Lung (tissue), 12 donors: Measurements from ENCODE around the gene NPSR1. TPM values are rescaled to one million over a fixed set of nuclear protein-coding genes. Genes with fewer than 3 reads are reported as not detected.
A peak's percentile ranks its signal among the peaks of the same experiment; 100 is the strongest.

Experiments
- ATAC-seq: fragments of 200-7000 bp; cut with Tn5 transposase; one replicate; pipeline ENCODE4 v1.9.1; 2020; ENCODE audit warnings: moderate number of reproducible peaks; ENCODE audit not compliant: insufficient read depth, low FRiP score
- DNase-seq, 3 donors: peaks; one replicate each; pipeline ENCODE4 v3.0.0-alpha.2; 2013 to 2017
- H3K27ac ChIP-seq, 2 donors: one replicate each; pipeline ENCODE4 v1.5.1; 2013; ENCODE audit warnings: mild to moderate bottlenecking in 2 of 2, moderate library complexity in 2 of 2, control low read depth in 1 of 2, inconsistent platforms in 1 of 2, low read depth in 1 of 2, low read length in 1 of 2
- H3K27me3 ChIP-seq, 3 donors: one replicate each; pipeline ENCODE4 v1.5.1; 2013; ENCODE audit warnings: low read length in 2 of 3; ENCODE audit not compliant: control insufficient read depth in 3 of 3, insufficient read depth in 3 of 3
- H3K36me3 ChIP-seq, 4 donors: one replicate each; pipeline ENCODE4 v1.5.1; 2013; ENCODE audit warnings: low read length in 4 of 4, mild to moderate bottlenecking in 1 of 4, moderate library complexity in 1 of 4; ENCODE audit not compliant: control insufficient read depth in 4 of 4, insufficient read depth in 4 of 4
- H3K4me1 ChIP-seq, 5 donors: one replicate each; pipeline ENCODE4 v1.5.1; 2013; ENCODE audit warnings: low read length in 5 of 5, mild to moderate bottlenecking in 2 of 5, moderate library complexity in 1 of 5; ENCODE audit not compliant: control insufficient read depth in 5 of 5, insufficient read depth in 5 of 5
- H3K4me3 ChIP-seq: one replicate; pipeline ENCODE4 v1.5.1; 2013; ENCODE audit warnings: mild to moderate bottlenecking, control low read depth, moderate library complexity
- H3K9ac ChIP-seq, 2 donors: one replicate each; pipeline ENCODE4 v1.5.1; 2013; ENCODE audit warnings: low read length in 2 of 2, control low read depth in 1 of 2; ENCODE audit not compliant: insufficient read depth in 1 of 2
- H3K9me3 ChIP-seq, 4 donors: one replicate each; pipeline ENCODE4 v1.5.1; 2013; ENCODE audit warnings: low read length in 3 of 4, mild to moderate bottlenecking in 1 of 4, moderate library complexity in 1 of 4; ENCODE audit not compliant: control insufficient read depth in 4 of 4, insufficient read depth in 3 of 4
- CTCF ChIP-seq: IDR thresholded peaks from 2 replicates; pipeline ENCODE4 v1.5.1; 2012; ENCODE audit warnings: mild to moderate bottlenecking; ENCODE audit errors: control extremely low read depth, extremely low read depth
- WGBS, 2 donors: extraction: QIAGEN DNeasy Blood & Tissue Kit; methylation state at CpG; one replicate each; pipeline ENCODE4 v1.1.7; 2013; 5-methylcytosine and 5-hydroxymethylcytosine counted together
- polyA plus RNA-seq, 2 donors: library from polyadenylated mRNA; stranded (reverse); fragments of 200-250 nt; gene quantifications; one replicate each; pipeline ENCODE4 v1.2.1, GENCODE V29; 2013
- total RNA-seq, 2 donors: library from RNA; depleted of rRNA in 1 of 2; stranded (reverse); fragments of >200 nt in 1 of 2; gene quantifications; one replicate each; pipeline ENCODE4 v1.2.1, GENCODE V29; 2014 to 2021
- donor health status: control.
- donor health status: control.
- donor health status: Bipolar disorder and iron deficiency.
- donor health status: healthy.
- donor health status: DM: yes; HTN: yes; CAD: no.

NPSR1 gene
- total and polyA plus RNA-seq, 4 donors, result not detected

DNA sequence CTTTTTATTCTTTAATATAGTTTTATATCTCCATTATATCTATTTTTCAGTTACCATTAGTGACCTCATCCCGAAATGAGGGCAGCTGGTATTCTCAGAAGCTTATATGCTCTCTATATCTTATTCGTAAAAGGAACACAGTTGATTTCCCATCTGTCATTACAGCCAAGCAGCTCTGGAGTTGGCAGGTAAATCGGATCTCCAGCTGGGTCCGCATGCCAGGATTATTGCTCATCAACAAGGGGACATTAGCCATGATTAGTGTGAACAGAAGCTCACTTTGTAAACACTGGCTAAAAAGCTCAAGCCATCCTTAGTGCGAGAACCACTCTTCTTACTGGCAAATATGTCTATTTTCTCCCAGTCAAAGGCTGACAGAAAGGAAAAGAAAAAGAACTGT lies 180.3 kb downstream of the NPSR1 start:
- Histone ChIP-seq H3K9me3 (peaks cover 0 to 6% (median 0%) of the 10 kb centered on the region in 4 donors), H3K27me3 (no peaks in the 10 kb centered on the region), H3K4me1 (peaks cover 0 to 5% (median 0%) of the 10 kb centered on the region in 5 donors), H3K27ac (no peak overlapping the region), H3K9ac (no peak overlapping the region), H3K36me3 (no peaks in the 10 kb centered on the region), H3K4me3 (no peak overlapping the region)
- DNase-seq, result no peak
- ATAC-seq, result no peak
- no peak for TF ChIP-seq CTCF
- WGBS, 2 donors, result 90% methylated on average over 5 of the region's 5 CpGs

DNA sequence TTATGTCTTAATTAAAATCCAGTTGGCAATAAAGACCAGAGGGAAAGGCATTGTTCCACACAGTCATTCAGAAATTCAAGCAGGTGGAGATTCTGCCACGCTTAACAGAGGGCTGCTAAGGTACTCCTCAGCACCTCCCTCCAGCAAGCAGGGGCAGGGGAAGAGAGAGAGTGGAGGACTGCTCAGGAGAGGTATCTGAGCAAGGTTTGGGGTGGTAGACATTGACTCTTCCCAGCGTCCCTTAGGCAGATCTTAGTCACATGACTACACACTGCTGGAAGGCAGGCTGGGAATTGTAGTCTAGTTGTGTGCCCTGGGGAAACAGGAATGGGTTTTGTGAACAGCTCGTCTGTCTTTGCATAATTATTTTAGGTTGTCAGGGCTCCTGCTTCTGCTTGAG lies 181.6 kb downstream of the NPSR1 start:
- peaks cover 0 to 4% (median 0%) of the 10 kb centered on the region in 4 donors for H3K9me3 ChIP-seq
- H3K27ac ChIP-seq, result no peak overlapping the region
- no peaks in the 10 kb centered on the region for H3K27me3 ChIP-seq
- H3K36me3 ChIP-seq, result no peaks in the 10 kb centered on the region
- H3K9ac ChIP-seq, result no peak overlapping the region
- TF ChIP-seq CTCF, result no peak
- ATAC-seq (no peak), DNase-seq (no peak)
- WGBS, 2 donors, result 65 to 75% methylated on average over 3 of the region's 3 CpGs
- no peak overlapping the region for H3K4me3 ChIP-seq
- peaks cover 0 to 5% (median 0%) of the 10 kb centered on the region in 5 donors for H3K4me1 ChIP-seq

DNA sequence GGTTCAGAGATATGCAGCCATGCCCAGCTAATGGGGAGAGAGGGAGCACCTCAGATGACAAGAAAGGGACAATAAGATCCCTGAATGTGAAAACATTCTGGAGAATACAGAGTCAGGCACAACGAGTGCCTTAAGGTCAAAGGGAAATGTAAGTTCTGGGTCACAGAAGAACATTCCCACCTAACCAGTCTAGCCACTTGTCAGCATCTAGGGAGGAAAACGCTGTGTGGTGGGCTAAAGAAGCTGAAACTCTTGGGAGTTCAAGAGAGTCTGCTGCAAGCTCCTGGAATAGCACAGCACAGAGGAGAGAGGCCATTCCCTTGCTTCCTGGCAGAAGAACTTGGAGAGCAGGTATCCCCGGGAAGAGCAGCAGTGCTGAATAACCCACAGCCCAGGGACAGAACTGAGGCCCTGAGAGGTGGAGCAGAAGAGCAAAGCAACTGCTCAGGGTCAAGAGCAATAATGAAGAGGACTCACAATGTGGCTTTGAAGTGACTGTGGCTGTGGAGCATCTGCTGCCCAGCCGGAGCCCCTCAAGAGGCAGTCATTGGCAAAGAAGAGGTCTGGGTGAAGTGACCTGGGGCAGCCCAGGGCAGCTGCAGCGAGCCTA lies 182.3 kb downstream of the NPSR1 start:
- Histone ChIP-seq H3K9ac (no peak overlapping the region), H3K4me1 (peaks cover 0 to 5% (median 0%) of the 10 kb centered on the region in 5 donors), H3K4me3 (no peak overlapping the region), H3K9me3 (peaks cover 0 to 4% (median 0%) of the 10 kb centered on the region in 4 donors), H3K27me3 (no peaks in the 10 kb centered on the region), H3K36me3 (no peaks in the 10 kb centered on the region), H3K27ac (no peak overlapping the region)
- ATAC-seq, result no peak
- WGBS, 2 donors, result 70 to 79% methylated on average over 5 of the region's 5 CpGs
- TF ChIP-seq CTCF, result no peak
- peak; percentile 25 to 61 (median 26) for DNase-seq

DNA sequence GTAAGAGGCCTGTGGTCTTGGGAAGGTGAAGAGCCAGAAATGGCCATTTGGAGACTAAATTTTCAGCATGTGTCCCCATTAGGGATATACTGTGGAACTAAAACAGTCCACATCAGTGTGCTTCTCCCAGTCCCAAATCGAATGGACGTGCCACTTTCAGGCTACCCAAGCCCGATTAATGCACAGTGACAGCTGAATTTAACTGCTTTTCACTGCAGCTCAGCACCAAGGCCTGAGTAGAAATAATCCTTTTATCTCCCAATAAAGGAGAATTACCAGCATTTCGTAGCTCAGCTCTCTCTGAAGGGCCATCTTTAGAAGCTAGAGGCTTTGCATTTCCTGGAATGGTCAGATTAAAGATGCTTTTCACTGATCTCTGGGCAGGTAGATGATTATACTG lies 183.3 kb downstream of the NPSR1 start:
- WGBS, 2 donors, result 88 to 90% methylated on average over 4 of the region's 4 CpGs
- Histone ChIP-seq H3K9me3 (peaks cover 0 to 4% (median 0%) of the 10 kb centered on the region in 4 donors), H3K27ac (no peak overlapping the region), H3K27me3 (no peaks in the 10 kb centered on the region), H3K9ac (no peak overlapping the region), H3K36me3 (no peaks in the 10 kb centered on the region), H3K4me1 (peaks cover 0 to 3% (median 0%) of the 10 kb centered on the region in 5 donors), H3K4me3 (no peak overlapping the region)
- DNase-seq (no peak), ATAC-seq (no peak)
- no peak for TF ChIP-seq CTCF
